HEK293 (cell line): ENCODE measurements around the gene PTPRCAP.

Source experiments
- MEIS1 ChIP-seq: sonication (generic); formaldehyde crosslinking; IDR thresholded peaks from 2 replicates; pipeline ENCODE4 v1.8.1; 2022; ENCODE audit warnings: missing genetic modification reagents, mild to moderate bottlenecking, borderline replicate concordance
- SP2 ChIP-seq: fragments of 450-650 bp; formaldehyde crosslinking; IDR thresholded peaks from 2 replicates; pipeline ENCODE4 v1.5.1; 2016; ENCODE audit warnings: missing biosample characterization, missing genetic modification characterization
- ZIC2 ChIP-seq: fragments of 450-650 bp; formaldehyde crosslinking; IDR thresholded peaks from 2 replicates; pipeline ENCODE4 v1.5.1; 2016; ENCODE audit warnings: missing biosample characterization, missing genetic modification characterization
- ZNF19 ChIP-seq: fragments of 450-650 bp; formaldehyde crosslinking; IDR thresholded peaks from 2 replicates; pipeline ENCODE4; 2016; ENCODE audit warnings: missing biosample characterization, missing genetic modification characterization, low read depth
- ZNF600 ChIP-seq: fragments of 450-650 bp; formaldehyde crosslinking; IDR thresholded peaks from 2 replicates; pipeline ENCODE4 v1.5.1; 2016; ENCODE audit warnings: missing biosample characterization, missing genetic modification characterization

GRCh38 chr11:67432655-67433349, 4.7 kb downstream of the PTPRCAP start:
- TF ChIP-seq SP2 (no peak), ZNF19 (tag by site-specific recombination) (no peak), ZNF600 (tag by site-specific recombination) (no peak), ZIC2 (tag by site-specific recombination) (no peak), MEIS1 (CRISPR knock-in tag) (no peak)
